ENCODE results near the gene OPCML. TPM values are rescaled to one million over a fixed set of nuclear protein-coding genes. Genes with fewer than 3 reads are reported as not detected.

OPCML gene
- polyA plus RNA-seq, 3 donors: not detected

DNA sequence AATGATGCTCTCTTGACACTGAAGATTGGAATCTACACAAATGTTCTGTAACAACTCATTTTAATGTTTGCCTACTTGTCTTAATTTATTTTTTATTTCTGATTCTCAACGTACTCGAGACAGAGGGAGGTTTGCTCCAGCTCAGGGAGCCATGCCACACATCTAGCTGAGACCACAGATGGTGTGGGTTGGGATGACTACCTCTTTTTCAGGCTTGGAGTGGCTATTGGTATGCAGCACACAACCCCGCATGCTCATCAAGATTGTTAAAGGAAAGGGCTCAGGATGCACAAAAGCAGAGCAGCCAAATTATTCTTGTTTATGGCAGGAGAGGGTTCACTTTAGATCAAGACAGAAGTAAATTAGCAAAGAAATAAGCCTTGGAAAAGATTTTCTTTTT is 424.5 kb downstream of the OPCML start:
- Mint-ChIP-seq H3K36me3 (no peaks in the 10 kb centered on the region), H3K27me3 (ENCODE audit: low read depth in 3 of 3) (peaks cover 0 to 3% (median 2%) of the 10 kb centered on the region in 3 donors), H3K27ac (no peak overlapping the region), H3K4me1 (no peaks in the 10 kb centered on the region), H3K4me3 (no peak overlapping the region), H3K9me3 (peaks cover 0 to 3% (median 0%) of the 10 kb centered on the region in 7 donors)
- no peaks in the 10 kb centered on the region for H3K4me1 ChIP-seq (ENCODE audit: control insufficient read depth in 1 of 2, insufficient read depth in 2 of 2, low read length in 2 of 2)
- intact Hi-C loops (cut with micrococcal nuclease): no loop called here
- no peak for DNase-seq
- WGBS (ENCODE audit: insufficient coverage): 100% methylated on average over 1 of the region's 3 CpGs
- H2AFZ ChIP-seq (ENCODE audit: insufficient read depth, low read depth, low read length, poor library complexity, severe bottlenecking): no peak overlapping the region
- no peak overlapping the region for H3K4me3 ChIP-seq (replicated peaks in 1 of 3; ENCODE audit: low read depth in 2 of 3, low read length in 3 of 3)
- no peak overlapping the region for H3K27ac ChIP-seq (ENCODE audit: low read depth in 1 of 2, low read length in 2 of 2)
- TF ChIP-seq, protein P1, sequence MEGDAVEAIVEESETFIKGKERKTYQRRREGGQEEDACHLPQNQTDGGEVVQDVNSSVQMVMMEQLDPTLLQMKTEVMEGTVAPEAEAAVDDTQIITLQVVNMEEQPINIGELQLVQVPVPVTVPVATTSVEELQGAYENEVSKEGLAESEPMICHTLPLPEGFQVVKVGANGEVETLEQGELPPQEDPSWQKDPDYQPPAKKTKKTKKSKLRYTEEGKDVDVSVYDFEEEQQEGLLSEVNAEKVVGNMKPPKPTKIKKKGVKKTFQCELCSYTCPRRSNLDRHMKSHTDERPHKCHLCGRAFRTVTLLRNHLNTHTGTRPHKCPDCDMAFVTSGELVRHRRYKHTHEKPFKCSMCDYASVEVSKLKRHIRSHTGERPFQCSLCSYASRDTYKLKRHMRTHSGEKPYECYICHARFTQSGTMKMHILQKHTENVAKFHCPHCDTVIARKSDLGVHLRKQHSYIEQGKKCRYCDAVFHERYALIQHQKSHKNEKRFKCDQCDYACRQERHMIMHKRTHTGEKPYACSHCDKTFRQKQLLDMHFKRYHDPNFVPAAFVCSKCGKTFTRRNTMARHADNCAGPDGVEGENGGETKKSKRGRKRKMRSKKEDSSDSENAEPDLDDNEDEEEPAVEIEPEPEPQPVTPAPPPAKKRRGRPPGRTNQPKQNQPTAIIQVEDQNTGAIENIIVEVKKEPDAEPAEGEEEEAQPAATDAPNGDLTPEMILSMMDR (IDR thresholded peaks at IDR 0.05): no peak
- no peaks in the 10 kb centered on the region for H4K20me1 ChIP-seq (ENCODE audit: insufficient read depth, low read length)
- no peaks in the 10 kb centered on the region for H3K79me2 ChIP-seq (ENCODE audit: insufficient read depth, low read length)
- no peaks in the 10 kb centered on the region for H3K36me3 ChIP-seq (replicated peaks in 1 of 2; ENCODE audit: control insufficient read depth in 1 of 2, insufficient read depth in 2 of 2, low read length in 2 of 2)
- no peak overlapping the region for H3K9ac ChIP-seq (ENCODE audit: insufficient read depth, low read length, poor library complexity, severe bottlenecking)
- H3K27me3 ChIP-seq (ENCODE audit: control insufficient read depth in 2 of 2, insufficient read depth in 2 of 2, low read length in 2 of 2): no peaks in the 10 kb centered on the region
- no peak overlapping the region for H3K4me2 ChIP-seq (replicated peaks; ENCODE audit: extremely low read depth, low read length, poor library complexity, severe bottlenecking)
- no peaks in the 10 kb centered on the region for H3K9me3 ChIP-seq (replicated peaks in 1 of 2; ENCODE audit: control insufficient read depth in 1 of 2, insufficient read depth in 1 of 2, low read length in 2 of 2)

DNA sequence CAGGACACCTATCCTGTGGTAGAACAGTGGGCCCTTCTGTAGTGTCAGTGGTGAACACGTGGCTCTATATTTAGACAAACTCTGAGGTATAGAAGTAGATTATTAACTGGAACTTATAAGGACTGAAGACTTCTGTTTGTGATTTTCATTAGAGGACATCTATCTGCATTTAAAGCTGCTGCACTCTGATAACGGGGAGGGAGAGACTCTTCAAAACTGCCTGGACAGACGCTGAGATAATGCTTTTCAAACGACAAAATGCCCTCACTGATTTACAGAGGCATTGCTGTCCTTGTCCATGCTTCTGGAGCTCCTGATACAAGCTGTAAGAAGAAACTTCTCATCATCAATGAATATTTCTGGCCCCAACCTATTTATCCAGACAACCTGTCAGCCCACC is 425.2 kb downstream of the OPCML start:
- H3K27me3 ChIP-seq (ENCODE audit: control insufficient read depth in 2 of 2, insufficient read depth in 2 of 2, low read length in 2 of 2): no peaks in the 10 kb centered on the region
- no peaks in the 10 kb centered on the region for H3K36me3 Mint-ChIP-seq
- no peak overlapping the region for H2AFZ ChIP-seq (ENCODE audit: insufficient read depth, low read depth, low read length, poor library complexity, severe bottlenecking)
- H3K36me3 ChIP-seq (replicated peaks in 1 of 2; ENCODE audit: control insufficient read depth in 1 of 2, insufficient read depth in 2 of 2, low read length in 2 of 2): no peaks in the 10 kb centered on the region
- TF ChIP-seq, protein P1 (IDR thresholded peaks at IDR 0.05): no peak
- H4K20me1 ChIP-seq (ENCODE audit: insufficient read depth, low read length): no peaks in the 10 kb centered on the region
- H3K4me2 ChIP-seq (replicated peaks; ENCODE audit: extremely low read depth, low read length, poor library complexity, severe bottlenecking): no peak overlapping the region
- H3K9ac ChIP-seq (ENCODE audit: insufficient read depth, low read length, poor library complexity, severe bottlenecking): no peak overlapping the region
- H3K4me3 Mint-ChIP-seq: no peak overlapping the region
- 92% methylated on average over 4 of the region's 4 CpGs for WGBS (ENCODE audit: insufficient coverage)
- intact Hi-C loops (cut with micrococcal nuclease): no loop called here
- DNase-seq: no peak
- no peak overlapping the region for H3K4me3 ChIP-seq (replicated peaks in 1 of 3; ENCODE audit: low read depth in 2 of 3, low read length in 3 of 3)
- peaks cover 0 to 3% (median 0%) of the 10 kb centered on the region in 7 donors for H3K9me3 Mint-ChIP-seq
- H3K4me1 Mint-ChIP-seq: no peaks in the 10 kb centered on the region
- H3K27me3 Mint-ChIP-seq (ENCODE audit: low read depth in 3 of 3): peaks cover 0 to 3% (median 2%) of the 10 kb centered on the region in 3 donors
- H3K4me1 ChIP-seq (ENCODE audit: control insufficient read depth in 1 of 2, insufficient read depth in 2 of 2, low read length in 2 of 2): no peaks in the 10 kb centered on the region
- no peak overlapping the region for H3K27ac ChIP-seq (ENCODE audit: low read depth in 1 of 2, low read length in 2 of 2)
- H3K27ac Mint-ChIP-seq: no peak overlapping the region
- no peaks in the 10 kb centered on the region for H3K9me3 ChIP-seq (replicated peaks in 1 of 2; ENCODE audit: control insufficient read depth in 1 of 2, insufficient read depth in 1 of 2, low read length in 2 of 2)
- no peaks in the 10 kb centered on the region for H3K79me2 ChIP-seq (ENCODE audit: insufficient read depth, low read length)
